Measurements from ENCODE around the gene RBFOX1. TPM values are rescaled to one million over a fixed set of nuclear protein-coding genes. Genes with fewer than 3 reads are reported as not detected.

Gene RBFOX1
- total RNA-seq, 1 experiment from 2014 or later: not detected

DNA sequence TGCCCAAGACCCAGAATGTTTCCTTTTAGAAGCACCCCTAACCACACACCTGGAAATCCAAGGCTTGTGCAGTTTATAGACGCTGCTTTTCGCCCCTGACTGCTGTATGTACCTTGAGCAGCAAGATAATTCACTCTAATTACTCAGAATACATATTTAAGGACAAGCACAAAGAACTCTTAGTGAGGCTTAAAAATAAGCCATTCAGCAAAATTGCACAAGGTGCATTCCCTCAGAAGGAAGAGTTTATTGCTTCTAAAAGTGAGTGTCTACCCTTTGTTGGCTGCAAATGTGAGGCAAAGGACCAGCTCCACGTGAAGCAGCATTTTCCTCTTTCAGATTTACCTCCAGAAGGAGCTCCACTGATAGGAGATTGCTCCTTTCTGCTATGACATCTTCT, 208.4 kb downstream of the RBFOX1 start (continued):
- TF ChIP-seq, protein P1, sequence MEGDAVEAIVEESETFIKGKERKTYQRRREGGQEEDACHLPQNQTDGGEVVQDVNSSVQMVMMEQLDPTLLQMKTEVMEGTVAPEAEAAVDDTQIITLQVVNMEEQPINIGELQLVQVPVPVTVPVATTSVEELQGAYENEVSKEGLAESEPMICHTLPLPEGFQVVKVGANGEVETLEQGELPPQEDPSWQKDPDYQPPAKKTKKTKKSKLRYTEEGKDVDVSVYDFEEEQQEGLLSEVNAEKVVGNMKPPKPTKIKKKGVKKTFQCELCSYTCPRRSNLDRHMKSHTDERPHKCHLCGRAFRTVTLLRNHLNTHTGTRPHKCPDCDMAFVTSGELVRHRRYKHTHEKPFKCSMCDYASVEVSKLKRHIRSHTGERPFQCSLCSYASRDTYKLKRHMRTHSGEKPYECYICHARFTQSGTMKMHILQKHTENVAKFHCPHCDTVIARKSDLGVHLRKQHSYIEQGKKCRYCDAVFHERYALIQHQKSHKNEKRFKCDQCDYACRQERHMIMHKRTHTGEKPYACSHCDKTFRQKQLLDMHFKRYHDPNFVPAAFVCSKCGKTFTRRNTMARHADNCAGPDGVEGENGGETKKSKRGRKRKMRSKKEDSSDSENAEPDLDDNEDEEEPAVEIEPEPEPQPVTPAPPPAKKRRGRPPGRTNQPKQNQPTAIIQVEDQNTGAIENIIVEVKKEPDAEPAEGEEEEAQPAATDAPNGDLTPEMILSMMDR (IDR thresholded peaks at IDR 0.05 in 2 of 3, conservative IDR thresholded peaks at IDR 0.05 in 1 of 3; ENCODE audit: borderline replicate concordance in 1 of 3, insufficient read depth in 1 of 3, low read depth in 2 of 3, low read length in 2 of 3): no peak
- no peak for TF ChIP-seq EZH2phosphoT487 (IDR thresholded peaks at IDR 0.05; ENCODE audit: borderline replicate concordance)
- TF ChIP-seq ZNF274 (IDR thresholded peaks at IDR 0.05; ENCODE audit: low read depth, low read length): no peak

DNA sequence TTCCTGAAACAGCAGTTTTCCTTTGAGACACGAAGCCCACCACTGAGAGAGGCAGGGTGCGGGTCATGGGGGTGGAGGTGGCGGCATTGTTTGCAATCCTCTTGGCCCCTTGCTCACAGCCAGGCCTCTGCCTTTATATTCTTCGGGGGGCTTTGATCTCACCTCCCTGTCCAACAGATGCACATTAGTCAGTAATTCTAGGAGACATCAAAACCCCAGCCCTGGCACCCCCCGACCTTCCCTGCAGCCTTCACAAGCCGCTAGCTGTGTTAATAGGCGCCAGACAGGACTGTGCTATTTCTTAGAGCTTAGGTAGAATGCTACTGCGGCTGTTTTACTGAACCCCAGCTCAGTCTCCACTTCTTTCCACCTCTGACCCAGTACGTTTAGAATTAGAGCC, 212.6 kb downstream of the RBFOX1 start:
- ATAC-seq (no peak), DNase-seq (ENCODE audit: low read depth, low spot score) (no peak)
- Histone ChIP-seq H3K36me3 (ENCODE audit: control insufficient read depth in 1 of 2, insufficient read depth in 2 of 2, low read length in 2 of 2) (no peaks in the 10 kb centered on the region), H3K27ac (ENCODE audit: low read depth, low read length) (no peak overlapping the region), H3K27me3 (ENCODE audit: insufficient read depth, low read length) (no peaks in the 10 kb centered on the region), H3K9me3 (ENCODE audit: control insufficient read depth in 1 of 2, insufficient read depth in 1 of 2, low read depth in 1 of 2, low read length in 2 of 2) (peaks cover 0 to 5% of the 10 kb centered on the region in 2 experiments; a peak in 2 of 4 replicates), H3K9ac (ENCODE audit: low read length) (no peak overlapping the region), H4K20me1 (ENCODE audit: insufficient read depth) (no peaks in the 10 kb centered on the region), H3K4me2 (ENCODE audit: low read length) (no peak overlapping the region), H2AFZ (ENCODE audit: low read depth, low read length, poor library complexity, severe bottlenecking) (no peak overlapping the region), H3K9me2 (ENCODE audit: insufficient read depth) (no peaks in the 10 kb centered on the region), H3K4me1 (ENCODE audit: control insufficient read depth in 1 of 2, insufficient read depth in 2 of 2, low read length in 2 of 2) (no peaks in the 10 kb centered on the region), H3K79me2 (ENCODE audit: insufficient read depth, low read length) (no peaks in the 10 kb centered on the region), H3K4me3 (replicated peaks in 1 of 2; ENCODE audit: low read depth in 1 of 2, low read length in 2 of 2) (no peak overlapping the region)
- ChIA-PET CTCF (no interaction called here), RAD21 (ENCODE audit: low non-redundant PET in 1 of 2, low total read pairs in 2 of 2, uncharacterized antibody in 2 of 2, unreplicated experiment in 2 of 2) (no interaction called here), POLR2A (no interaction called here)
- intact Hi-C loops (cut with micrococcal nuclease): no loop called here
- BruUV-seq (replicated peaks): no TSS peak
- TF ChIP-seq ZNF274 (IDR thresholded peaks at IDR 0.05; ENCODE audit: low read depth, low read length) (no peak), SIN3A (IDR thresholded peaks at IDR 0.05; ENCODE audit: low read depth) (no peak), CEBPB (IDR thresholded peaks at IDR 0.05; ENCODE audit: low read depth) (no peak), SP1 (IDR thresholded peaks at IDR 0.05; ENCODE audit: low read depth) (no peak), POLR2A (IDR thresholded peaks at IDR 0.05; ENCODE audit: borderline replicate concordance, extremely low read depth, insufficient read depth, insufficient read length) (no peak)
